ENCODE results near the gene TNFAIP2. TPM values are rescaled to one million over a fixed set of nuclear protein-coding genes. Genes with fewer than 3 reads are reported as not detected.
A peak's percentile ranks its signal among the peaks of the same experiment; 100 is the strongest.

Gene TNFAIP2
- total and polyA plus RNA-seq, 2 donors (not counting 3 experiments of a cell fraction or from before 2014, with no cell fraction given) = 31.6 to 42.7 TPM

DNA sequence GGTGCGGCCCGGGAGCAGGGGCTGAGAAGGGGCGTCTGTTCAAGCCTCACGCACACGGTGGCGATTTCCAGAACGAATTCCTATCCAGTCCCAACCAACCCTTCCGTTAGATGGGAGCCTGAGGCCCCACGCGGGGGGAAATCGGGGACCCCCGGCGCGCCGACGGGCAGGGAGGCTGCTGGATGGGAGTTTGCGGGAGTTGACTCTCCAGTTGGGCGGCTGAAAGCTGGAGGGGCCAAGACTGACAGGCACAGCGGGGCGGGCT is 18.9 kb upstream of the TNFAIP2 start:
- intact Hi-C loops (cut with micrococcal nuclease) = loop anchor here (5.0 kb wide), 1 partner anchor 283 kb away; the partner anchor contains the start of gene MARK3
- no peak overlapping the region for H2AFZ ChIP-seq (ENCODE audit: low read depth, low read length)
- peak; percentile 73 for TF ChIP-seq EZH2 (IDR thresholded peaks at IDR 0.05; ENCODE audit: borderline replicate concordance, low read depth, low read length, severe bottlenecking)
- TF ChIP-seq MYC (IDR thresholded peaks at IDR 0.05; ENCODE audit: low read depth, low read length) = no peak
- no peak for TF ChIP-seq POLR2A (IDR thresholded peaks at IDR 0.05; ENCODE audit: low read depth, low read length)
- TF ChIP-seq FOS (IDR thresholded peaks at IDR 0.05; ENCODE audit: borderline replicate concordance, insufficient read depth, low read length) = no peak
- TF ChIP-seq, protein P1, sequence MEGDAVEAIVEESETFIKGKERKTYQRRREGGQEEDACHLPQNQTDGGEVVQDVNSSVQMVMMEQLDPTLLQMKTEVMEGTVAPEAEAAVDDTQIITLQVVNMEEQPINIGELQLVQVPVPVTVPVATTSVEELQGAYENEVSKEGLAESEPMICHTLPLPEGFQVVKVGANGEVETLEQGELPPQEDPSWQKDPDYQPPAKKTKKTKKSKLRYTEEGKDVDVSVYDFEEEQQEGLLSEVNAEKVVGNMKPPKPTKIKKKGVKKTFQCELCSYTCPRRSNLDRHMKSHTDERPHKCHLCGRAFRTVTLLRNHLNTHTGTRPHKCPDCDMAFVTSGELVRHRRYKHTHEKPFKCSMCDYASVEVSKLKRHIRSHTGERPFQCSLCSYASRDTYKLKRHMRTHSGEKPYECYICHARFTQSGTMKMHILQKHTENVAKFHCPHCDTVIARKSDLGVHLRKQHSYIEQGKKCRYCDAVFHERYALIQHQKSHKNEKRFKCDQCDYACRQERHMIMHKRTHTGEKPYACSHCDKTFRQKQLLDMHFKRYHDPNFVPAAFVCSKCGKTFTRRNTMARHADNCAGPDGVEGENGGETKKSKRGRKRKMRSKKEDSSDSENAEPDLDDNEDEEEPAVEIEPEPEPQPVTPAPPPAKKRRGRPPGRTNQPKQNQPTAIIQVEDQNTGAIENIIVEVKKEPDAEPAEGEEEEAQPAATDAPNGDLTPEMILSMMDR (IDR thresholded peaks at IDR 0.05; ENCODE audit: extremely low read depth in 1 of 2, insufficient read depth in 1 of 2, low read depth in 1 of 2, low read length in 2 of 2) = no peak
- TF ChIP-seq JUN (IDR thresholded peaks at IDR 0.05; ENCODE audit: borderline replicate concordance, insufficient read depth, insufficient read length, low read depth) = no peak

More for the DNA sequence above, 18.9 kb upstream of the TNFAIP2 start:
- H3K4me1 ChIP-seq (ENCODE audit: control insufficient read depth, extremely low read depth, insufficient read depth, low read length) = no peaks in the 10 kb centered on the region
- H3K9ac ChIP-seq (replicated peaks; ENCODE audit: extremely low read depth, insufficient read depth, low read length) = no peak overlapping the region
- H3K4me2 ChIP-seq (ENCODE audit: insufficient read depth, low read length) = no peak overlapping the region
- ChIA-PET POLR2A (interaction anchor here (0.6 kb wide), 1 partner anchor 23 kb away, joined by 3 read pairs; no protein-coding TSS in a partner anchor), CTCF (interaction anchor here (0.6 to 7.9 kb wide), 63 partner anchors 9 to 438 kb away, joined by 3 to 257 read pairs (median 8); partner anchors contain the start of genes CDC42BPB, EXOC3L4, LBHD2 and TNFAIP2)
- no peaks in the 10 kb centered on the region for H3K9me3 ChIP-seq (replicated peaks; ENCODE audit: control insufficient read depth, insufficient read depth, low read length)
- H4K20me1 ChIP-seq (replicated peaks; ENCODE audit: control insufficient read depth, extremely low read depth, insufficient read depth, low read length) = no peaks in the 10 kb centered on the region
- no peaks in the 10 kb centered on the region for H3K36me3 ChIP-seq (ENCODE audit: control insufficient read depth in 2 of 2, extremely low read depth in 1 of 2, insufficient read depth in 2 of 2, low read length in 2 of 2)
- BruUV-seq (replicated peaks) = no TSS peak
- H3K4me3 ChIP-seq (replicated peaks in 1 of 3; ENCODE audit: insufficient read depth in 1 of 3, low read depth in 1 of 3, low read length in 3 of 3) = no peak overlapping the region
- DNase-seq (ENCODE audit: low read depth, low spot score) (no peak), FAIRE-seq (no peak)
- H3K27me3 ChIP-seq (ENCODE audit: control insufficient read depth in 2 of 2, insufficient read depth in 2 of 2, low read length in 2 of 2) = peaks cover 28 to 29% of the 10 kb centered on the region in 2 experiments
- no peaks in the 10 kb centered on the region for H3K9me1 ChIP-seq (replicated peaks; ENCODE audit: control insufficient read depth, extremely low read depth, insufficient read depth, low read length)
- H3K27ac ChIP-seq (ENCODE audit: insufficient read depth, low read depth, low read length) = no peak overlapping the region
- dilution Hi-C loops (cut with MboI; ENCODE audit: extremely low pct_ligation_motif_present, low sequenced_read_pairs) = no loop called here
- H3K79me2 ChIP-seq (ENCODE audit: control insufficient read depth, insufficient read depth, low read length) = no peaks in the 10 kb centered on the region
